ENCODE data around the gene ZNF2.
A peak's percentile ranks its signal among the peaks of the same experiment; 100 is the strongest.
"Not testable (repeated sequence)": the region's sequence is repeated elsewhere in the genome, so short reads cannot be mapped to it uniquely, and the experiment has no call there.

ZNF2 gene

DNA sequence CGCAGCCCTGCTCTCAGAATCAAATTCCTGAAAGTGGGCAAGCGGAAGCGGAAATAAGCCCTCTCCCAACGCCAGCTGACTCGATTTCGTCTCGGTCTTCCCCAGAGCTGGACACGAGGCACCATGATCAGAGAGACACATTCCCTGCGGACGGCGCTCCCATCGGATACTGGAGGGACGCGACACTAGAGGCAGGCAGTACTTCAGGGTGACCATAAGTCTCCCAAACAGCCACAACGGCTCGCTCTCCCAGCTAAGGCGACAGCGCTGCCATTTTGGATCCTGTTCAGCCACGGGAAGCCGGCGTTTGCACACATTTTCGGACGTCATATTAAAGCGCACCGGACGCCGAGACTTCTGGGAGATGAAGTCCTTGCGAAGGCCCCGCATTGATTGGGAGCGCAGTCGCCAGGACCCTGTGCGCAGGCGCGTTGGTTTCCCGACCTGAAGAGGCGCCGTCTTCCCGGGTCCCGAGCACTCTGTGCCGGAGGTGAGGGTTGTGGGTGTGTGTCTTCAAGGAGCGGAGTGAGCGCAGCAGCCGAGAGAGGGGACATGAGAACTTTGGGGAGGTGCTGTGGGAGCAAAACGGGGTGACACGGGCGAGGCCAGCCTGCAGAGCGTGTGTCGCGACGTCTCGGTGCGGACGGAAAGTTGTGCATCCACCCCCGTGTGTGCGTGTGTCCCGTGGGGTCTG, at the start of gene ZNF2:
Gene ZNF2 (plus strand): TSS at position 439 of the 694 bp plus-strand sequence. CDS start 10,418 bp downstream, outside the sequence.
- DNase-seq (ENCODE audit: low spot score) = peak; percentile 95

DNA sequence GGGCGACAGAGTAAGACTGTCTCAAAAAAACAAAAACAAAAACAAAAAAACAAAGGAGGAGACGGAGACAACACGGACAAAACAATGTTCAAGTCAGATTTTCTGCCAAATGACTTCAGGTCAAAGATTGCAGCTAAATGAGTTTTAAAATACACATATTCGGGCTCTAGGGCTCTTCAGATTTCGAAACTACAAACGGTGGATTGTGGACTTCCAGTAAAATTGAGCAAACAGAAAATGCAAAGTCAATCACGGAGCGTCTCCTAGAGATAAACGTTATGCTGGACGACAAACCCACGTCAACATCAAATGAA, 44.6 kb upstream of the ZNF2 start:
- no peak for DNase-seq (ENCODE audit: low spot score)

GRCh38 chr2:95121407-95122196, 44.0 kb upstream of the ZNF2 start, which contains the start of gene MRPS5:
MRPS5 (minus strand) TSS chr2:95121808; CDS start chr2:95121791, 17 bp downstream.
- DNase-seq (ENCODE audit: low spot score) = peak; percentile 90

DNA sequence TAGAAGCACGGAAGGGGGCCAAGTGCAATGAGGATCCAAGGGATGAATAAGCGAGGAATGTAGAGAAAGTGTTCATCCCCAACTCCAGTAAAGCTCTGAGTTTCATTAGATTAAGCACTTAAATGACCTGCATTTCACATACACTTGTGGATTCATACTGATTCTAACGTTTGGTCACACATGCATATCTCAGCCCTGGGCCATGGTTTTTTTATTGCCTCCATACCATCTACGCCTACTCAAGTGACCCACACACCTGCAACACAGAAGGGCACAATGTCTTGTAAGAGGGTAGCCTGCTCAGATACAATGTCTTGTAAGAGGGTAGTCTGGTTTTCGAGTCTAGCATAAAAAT, 43.4 kb upstream of the ZNF2 start:
- DNase-seq (ENCODE audit: low spot score) = no peak

DNA sequence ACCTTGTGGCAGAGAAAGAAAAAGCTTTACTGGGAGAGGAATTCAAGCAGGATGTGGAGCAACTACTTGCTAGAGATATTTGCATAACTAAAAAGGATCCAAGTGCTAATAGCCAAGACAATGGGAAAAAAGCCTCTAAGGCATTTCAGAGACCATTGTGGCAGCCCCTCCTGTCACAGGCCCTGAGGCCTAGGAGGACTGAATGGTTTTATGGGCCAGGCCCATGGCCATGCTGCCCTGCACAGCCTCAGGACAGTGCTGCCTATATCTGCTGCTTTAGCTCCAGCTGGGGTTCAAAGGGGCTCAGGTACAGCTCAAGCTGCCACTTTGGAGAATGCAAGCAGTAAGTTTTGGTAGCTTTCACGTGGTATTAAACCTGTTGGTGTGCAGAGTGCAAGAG, 26.9 kb upstream of the ZNF2 start:
- DNase-seq (ENCODE audit: low spot score) = no peak

DNA sequence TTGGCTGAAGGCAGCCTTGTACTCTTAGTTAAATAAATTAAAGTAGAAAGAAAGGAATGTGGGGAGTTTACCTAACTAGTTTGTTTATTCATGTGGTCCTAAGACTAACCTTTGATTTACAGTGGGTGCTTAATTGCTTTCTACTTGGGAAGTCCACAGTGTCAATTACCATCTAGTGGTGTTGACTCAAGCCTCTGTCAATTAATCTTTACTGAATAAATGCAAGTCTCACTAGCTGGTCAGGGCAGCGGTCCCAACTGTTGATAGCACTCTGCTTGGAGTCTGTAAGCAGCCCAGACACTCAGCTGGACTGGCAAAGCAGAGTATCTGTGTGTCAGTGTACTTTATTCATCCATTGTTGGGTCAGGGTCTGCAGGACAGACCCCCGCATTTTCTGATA, 21.8 kb upstream of the ZNF2 start:
- no peak for DNase-seq (ENCODE audit: low spot score)

- DNase-seq (ENCODE audit: low spot score) = no peak
Observed at GRCh38 chr2:95149397-95149984, 16.1 kb upstream of the ZNF2 start.

DNA sequence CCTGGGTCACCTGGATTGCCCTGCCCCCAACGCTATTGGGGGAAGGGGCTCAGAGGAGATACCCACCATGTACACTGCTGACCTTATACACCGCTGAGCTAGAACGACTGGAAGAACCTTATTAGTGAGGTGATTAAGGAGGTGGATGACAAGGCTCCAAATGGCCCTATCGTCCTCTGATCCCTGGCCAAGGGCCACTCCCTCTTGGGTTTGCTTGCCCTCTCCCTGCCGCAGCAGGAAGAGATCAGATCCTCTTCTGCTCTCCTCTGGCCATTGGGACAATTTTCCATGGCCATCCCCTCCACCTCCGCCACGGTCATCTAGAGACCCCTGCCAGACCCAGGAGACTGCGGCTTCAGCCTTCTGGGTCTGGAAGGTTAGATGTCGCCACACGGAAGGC, 7.2 kb upstream of the ZNF2 start:
- DNase-seq (ENCODE audit: low spot score) = peak; percentile 26

DNA sequence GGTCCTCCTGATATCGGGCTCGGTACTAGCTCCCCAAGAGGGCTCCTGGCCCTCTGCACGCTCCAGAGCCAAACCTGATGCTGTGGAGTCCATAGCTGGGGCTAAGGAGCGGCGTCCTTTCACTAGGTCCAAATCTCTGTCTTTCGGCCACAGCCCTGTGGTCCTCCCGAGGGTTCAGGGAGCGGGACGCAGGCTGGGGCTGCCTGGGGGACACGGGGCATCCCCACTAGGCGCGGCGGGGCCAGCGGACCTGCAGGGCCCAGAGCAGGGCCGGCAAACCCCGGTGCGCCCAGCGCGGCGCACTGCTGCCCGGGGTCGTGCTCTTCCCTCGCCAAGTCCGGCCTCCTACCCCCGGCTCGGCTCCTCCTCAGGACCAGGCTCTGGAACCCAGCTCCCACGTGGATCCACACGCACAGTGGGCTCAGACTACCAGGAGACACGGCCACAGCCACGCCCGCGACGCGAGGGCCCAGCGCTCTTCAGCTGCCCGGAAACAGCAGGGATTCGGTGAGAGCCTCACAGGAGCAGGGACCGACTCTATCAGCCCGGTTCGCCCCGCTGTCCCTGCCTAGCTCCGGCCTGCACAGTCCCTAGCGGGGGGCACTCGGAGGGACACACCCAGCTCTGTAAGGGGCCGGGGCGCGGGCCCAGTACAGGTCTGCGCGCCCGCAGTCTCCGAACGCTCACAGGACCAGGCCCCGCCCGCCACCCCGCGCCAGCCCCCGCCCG, 6.6 kb upstream of the ZNF2 start:
- DNase-seq (ENCODE audit: low spot score) = peak; percentile 50

DNA sequence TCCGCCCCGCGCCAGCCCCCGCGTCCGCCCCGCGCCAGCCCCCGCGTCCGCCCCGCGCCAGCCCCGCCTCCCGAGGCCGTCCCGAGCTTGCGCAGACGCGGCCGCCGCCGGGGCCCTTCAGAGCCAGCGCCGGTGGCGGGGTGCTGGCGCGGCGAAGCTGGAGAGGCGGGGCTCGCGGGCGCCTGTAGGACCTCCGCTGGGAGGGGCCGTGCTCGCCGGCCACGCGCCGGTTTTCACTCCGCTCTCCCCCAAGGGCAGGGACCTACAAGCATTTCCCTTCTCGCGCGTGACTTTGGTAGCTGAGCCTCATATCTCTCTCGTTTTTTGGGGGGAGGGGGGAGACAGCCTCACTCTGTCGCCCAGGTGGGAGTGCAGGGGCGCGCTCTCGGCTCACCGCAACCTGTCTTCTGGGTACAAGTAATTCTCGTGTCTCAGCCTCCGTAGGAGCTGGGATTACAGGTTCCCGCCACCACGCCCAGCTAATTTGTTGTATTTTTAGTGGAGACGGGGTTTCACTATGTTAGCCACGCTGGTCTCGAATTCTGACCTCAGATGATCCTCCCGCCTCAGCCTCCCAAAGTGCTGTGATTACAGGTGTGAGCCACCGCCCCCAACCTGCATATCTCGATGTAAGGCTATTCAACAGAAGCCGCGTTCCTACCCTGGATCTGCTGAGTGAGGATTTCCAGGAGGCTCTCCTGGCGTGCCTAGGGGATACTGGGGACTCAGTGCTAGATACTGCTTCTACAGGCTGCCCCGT, 5.7 kb upstream of the ZNF2 start, which contains the start of gene ZNF514:
Gene ZNF514 (minus strand): TSS at position 159 of the 760 bp plus-strand sequence. CDS start 6,595 bp downstream, outside the sequence.
- peak; percentile 77 for DNase-seq (ENCODE audit: low spot score)

DNA sequence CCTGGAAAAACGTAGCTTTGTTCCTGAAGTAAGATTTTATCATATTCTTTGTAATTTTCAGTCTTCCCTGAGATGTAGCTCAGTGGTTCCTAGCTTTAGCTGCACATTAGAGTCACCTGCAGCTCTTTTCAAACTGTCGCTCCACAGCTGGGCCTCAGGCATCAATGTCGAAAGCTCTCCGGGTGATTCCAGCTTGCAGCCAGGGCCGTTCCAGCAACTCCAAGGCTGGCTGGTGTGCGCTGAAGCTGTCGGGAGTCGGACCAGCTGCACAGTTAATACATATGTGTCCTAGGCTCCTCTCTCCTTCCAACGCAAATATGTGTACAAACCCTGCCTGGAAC, 609 bp upstream of the ZNF2 start:
- DNase-seq (ENCODE audit: low spot score) = no peak

GRCh38 chr2:95166065-95166763, 605 bp downstream of the ZNF2 start:
- no peak for DNase-seq (ENCODE audit: low spot score)

DNA sequence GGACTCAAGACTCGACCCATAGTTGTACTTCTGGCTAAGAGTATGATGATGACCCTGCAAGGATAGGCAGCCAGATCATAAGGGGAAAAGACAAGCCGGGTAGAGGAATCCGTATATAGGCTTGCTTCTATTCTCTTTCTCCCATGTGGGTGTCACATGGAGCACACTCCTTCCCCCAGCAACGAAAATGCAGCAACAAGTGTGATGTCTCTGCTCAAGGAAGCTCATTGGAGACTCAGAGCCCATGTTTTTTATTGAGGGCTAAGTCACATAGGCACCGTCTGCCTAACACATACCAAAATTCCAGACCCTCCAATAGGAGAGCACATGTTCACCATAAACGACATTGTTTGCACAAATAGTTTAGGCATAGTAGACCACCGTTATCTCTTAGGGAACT, 6.3 kb downstream of the ZNF2 start:
- no peak for DNase-seq (ENCODE audit: low spot score)

DNA sequence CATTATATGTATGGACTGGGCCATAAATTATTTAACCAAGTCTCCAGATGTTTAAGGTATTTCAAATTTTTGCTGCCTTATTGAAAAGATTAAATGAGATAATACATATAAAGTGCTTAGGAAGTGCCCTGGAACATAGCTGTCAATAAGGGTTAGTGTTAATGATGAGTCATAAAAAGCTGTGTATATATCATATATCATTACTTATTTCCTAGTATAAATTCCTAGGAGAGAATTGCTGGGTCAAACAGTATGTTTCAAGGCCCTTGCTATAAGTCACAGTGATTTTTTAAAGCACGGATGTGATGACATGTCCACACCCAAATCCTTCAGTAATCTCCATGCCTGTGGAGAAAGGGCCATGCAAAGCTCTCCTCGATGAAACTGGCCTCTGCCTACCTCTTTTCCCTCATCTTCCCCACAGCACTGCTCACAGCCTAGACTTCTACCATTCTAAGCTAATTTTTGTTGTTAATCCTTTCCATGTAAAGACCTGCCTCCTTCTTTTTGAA, 8.5 kb downstream of the ZNF2 start:
- DNase-seq (ENCODE audit: low spot score) = no peak

GRCh38 chr2:95179451-95179850, 13.8 kb downstream of the ZNF2 start:
- no peak for DNase-seq (ENCODE audit: low spot score)

- DNase-seq (ENCODE audit: low spot score) = no peak
Observed at GRCh38 chr2:95181774-95182173, 16.2 kb downstream of the ZNF2 start.

DNA sequence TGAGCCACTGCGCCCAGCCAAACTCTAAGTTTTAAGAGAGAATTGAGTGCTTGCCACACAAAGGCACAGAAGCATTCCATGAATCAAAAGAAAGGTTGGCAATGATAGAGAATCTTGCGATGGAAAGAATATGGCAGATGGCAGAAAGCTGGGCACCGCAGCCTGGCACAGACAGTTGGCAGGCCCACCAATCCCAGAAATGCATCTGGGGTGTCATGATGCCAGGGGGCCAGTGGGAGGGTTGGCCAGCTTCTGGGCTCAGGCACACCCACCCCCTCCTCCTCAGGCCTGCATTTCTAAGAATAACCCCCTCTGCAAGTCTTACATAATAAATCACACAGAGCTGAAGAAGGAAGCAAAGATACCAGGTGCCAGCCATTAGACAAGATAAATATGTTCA, 19.6 kb downstream of the ZNF2 start:
- DNase-seq (ENCODE audit: low spot score) = no peak

DNA sequence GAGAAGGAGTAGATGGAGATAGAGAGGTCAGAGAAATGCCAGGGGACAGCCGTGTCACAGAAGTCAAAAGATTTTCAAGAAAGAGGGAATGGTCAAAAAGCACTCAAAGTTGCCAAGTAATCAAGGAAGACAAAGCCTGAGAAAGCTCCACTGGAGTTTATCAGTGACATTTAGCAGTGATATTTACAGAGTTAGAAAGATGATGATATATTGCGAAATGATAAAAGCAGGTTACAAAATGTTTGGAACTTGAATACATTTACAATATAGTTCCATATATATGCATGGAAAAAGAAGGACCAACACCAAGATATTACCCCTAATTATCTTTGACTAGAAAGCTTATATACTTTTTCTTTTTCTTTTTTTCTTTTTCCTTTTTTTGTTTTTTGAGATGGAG, 20.4 kb downstream of the ZNF2 start:
- DNase-seq (ENCODE audit: low spot score) = no peak

GRCh38 chr2:95192956-95193355, 27.3 kb downstream of the ZNF2 start:
- DNase-seq (ENCODE audit: low spot score) = not testable (repeated sequence)

DNA sequence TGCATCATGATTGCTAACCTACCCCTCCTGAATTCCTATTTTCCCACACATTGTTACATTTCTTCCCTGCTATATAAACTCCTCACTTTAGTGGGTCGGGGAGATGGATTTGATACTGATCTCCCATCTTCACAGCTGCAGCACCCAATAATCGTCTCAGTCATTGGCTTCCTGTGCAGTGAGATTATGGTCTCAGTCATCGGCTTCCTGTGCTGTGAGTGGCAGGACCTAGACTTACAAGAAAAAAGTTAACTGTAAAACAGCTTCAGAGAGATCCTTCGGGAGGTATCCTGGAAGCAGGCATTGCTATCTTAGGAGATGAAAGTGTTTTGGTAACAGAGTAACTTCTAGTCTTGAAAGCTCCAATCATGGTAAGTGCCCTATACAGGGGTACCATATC, 38.3 kb downstream of the ZNF2 start:
- no peak for DNase-seq (ENCODE audit: low spot score)

DNA sequence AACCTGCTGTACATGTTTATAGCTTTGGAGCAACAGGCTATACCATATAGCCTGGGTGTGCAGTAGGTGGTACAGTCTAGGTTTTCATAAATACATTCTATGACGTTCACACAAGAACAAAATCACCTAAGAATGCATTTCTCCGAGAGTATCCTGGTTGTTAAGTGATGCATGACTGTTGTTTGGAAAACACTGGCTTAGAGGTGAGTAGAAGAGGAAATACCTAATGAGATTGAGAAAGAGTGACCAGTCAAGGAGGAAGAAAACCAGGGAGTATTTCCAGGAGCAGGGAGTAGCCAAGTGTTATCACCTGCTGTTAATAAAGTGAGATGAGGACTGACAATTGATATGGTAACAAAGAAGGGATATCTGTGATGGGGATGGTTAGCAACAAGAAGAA, 38.8 kb downstream of the ZNF2 start:
- no peak for DNase-seq (ENCODE audit: low spot score)

All from HuH-7 (cell line).